Measurements from ENCODE around the gene GABPA.

Gene GABPA

GRCh38 chr21:25813917-25814316, 79.1 kb downstream of the GABPA start:
- no peak for DNase-seq

- no peak for DNase-seq
These were observed 83.3 kb downstream of the GABPA start for GRCh38 chr21:25818121-25818520.

- DNase-seq: no peak
These were observed 83.8 kb downstream of the GABPA start for GRCh38 chr21:25818551-25818950.
